Peyer's patch (tissue), 4 donors: ENCODE data around the gene C20orf144.

ENCODE experiments used
- POLR2A ChIP-seq, 2 donors: fragments of 450-650 bp; IDR thresholded peaks; one replicate each; pipeline ENCODE4 v1.5.1; 2017; ENCODE audit warnings: antibody characterized with exemption in 2 of 2, mild to moderate bottlenecking in 2 of 2, moderate library complexity in 2 of 2
- TF ChIP-seq, protein P1 (sequence below), 6 experiments: fragments of 450-650 bp in 4 of 6; fragments of 200-600 bp in 2 of 6; sonication (generic) in 1 of 6; IDR thresholded peaks; one replicate each; pipeline ENCODE4 v1.5.1; 2017 to 2019; ENCODE audit warnings: antibody characterized with exemption in 6 of 6, mild to moderate bottlenecking in 3 of 6, moderate library complexity in 1 of 6

DNA sequence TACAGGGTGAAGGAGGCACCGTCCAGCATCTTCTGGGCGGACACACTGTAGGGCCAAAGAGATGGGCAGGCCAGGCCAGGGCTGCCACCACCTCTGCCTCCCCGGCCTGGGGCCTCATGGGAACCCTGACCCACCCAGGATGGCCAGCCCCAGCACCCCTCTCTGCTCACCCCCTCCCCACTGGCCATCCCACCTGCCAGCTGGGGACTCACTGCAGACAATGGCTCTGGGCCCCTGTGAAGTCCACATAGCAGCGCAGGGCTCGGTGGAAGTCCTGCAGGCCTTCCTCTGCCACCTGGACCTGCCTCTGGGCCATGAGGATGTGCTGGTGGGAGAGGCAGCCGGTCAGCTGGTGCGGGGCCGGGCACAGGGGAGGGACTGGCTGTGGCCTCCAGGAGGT, 3.6 kb upstream of the C20orf144 start:
- TF ChIP-seq, protein P1, sequence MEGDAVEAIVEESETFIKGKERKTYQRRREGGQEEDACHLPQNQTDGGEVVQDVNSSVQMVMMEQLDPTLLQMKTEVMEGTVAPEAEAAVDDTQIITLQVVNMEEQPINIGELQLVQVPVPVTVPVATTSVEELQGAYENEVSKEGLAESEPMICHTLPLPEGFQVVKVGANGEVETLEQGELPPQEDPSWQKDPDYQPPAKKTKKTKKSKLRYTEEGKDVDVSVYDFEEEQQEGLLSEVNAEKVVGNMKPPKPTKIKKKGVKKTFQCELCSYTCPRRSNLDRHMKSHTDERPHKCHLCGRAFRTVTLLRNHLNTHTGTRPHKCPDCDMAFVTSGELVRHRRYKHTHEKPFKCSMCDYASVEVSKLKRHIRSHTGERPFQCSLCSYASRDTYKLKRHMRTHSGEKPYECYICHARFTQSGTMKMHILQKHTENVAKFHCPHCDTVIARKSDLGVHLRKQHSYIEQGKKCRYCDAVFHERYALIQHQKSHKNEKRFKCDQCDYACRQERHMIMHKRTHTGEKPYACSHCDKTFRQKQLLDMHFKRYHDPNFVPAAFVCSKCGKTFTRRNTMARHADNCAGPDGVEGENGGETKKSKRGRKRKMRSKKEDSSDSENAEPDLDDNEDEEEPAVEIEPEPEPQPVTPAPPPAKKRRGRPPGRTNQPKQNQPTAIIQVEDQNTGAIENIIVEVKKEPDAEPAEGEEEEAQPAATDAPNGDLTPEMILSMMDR (IDR thresholded peaks at IDR 0.05), result no peak
- TF ChIP-seq POLR2A (IDR thresholded peaks at IDR 0.05), result no peak
